Tibial nerve (tissue), 4 donors: Measurements from ENCODE around the gene ATAT1.

Experiments
- EP300 ChIP-seq, 2 donors: sonication (generic); formaldehyde crosslinking; IDR thresholded peaks; one replicate each; pipeline ENCODE4 v1.6.1; 2017; ENCODE audit warnings: antibody characterized with exemption in 2 of 2, mild to moderate bottlenecking in 1 of 2
- POLR2A ChIP-seq, 2 donors: fragments of 450-650 bp; IDR thresholded peaks; one replicate each; pipeline ENCODE4 v1.6.1; 2017; ENCODE audit warnings: antibody characterized with exemption in 2 of 2, mild to moderate bottlenecking in 2 of 2, moderate library complexity in 2 of 2
- TF ChIP-seq, protein P1 (sequence below), 5 experiments: fragments of 200-600 bp in 3 of 5; fragments of 450-650 bp in 2 of 5; sonication (generic) in 3 of 5; IDR thresholded peaks; one replicate each; pipeline ENCODE4 v1.5.1; 2016 to 2019; ENCODE audit warnings: antibody characterized with exemption in 5 of 5, mild to moderate bottlenecking in 3 of 5, moderate library complexity in 2 of 5

DNA sequence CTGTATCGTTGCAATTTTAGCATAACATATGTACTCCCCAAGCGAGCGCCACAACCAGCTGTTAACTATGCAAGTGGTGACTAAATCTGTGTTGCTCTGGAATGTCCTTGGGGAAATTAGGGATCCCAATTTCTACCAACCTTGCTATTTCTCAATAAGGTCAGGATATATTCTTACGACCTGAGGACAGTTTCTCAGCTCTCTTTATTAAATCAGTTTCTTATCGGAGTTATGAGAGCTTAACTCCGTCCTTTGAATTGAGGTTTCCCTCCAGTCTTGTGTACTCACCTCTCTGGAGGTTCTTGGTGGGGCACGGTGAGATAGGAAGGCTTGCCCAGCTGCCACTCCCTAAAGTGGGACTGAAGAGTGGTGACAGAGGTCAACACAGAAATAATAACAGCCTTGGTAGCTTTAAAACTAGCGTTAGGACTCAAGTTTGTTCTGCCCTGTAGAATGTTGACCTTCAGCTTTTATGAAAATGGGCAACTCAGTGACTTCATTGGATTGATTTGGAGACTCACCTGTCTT lies 8.3 kb upstream of the ATAT1 start:
- TF ChIP-seq, protein P1, sequence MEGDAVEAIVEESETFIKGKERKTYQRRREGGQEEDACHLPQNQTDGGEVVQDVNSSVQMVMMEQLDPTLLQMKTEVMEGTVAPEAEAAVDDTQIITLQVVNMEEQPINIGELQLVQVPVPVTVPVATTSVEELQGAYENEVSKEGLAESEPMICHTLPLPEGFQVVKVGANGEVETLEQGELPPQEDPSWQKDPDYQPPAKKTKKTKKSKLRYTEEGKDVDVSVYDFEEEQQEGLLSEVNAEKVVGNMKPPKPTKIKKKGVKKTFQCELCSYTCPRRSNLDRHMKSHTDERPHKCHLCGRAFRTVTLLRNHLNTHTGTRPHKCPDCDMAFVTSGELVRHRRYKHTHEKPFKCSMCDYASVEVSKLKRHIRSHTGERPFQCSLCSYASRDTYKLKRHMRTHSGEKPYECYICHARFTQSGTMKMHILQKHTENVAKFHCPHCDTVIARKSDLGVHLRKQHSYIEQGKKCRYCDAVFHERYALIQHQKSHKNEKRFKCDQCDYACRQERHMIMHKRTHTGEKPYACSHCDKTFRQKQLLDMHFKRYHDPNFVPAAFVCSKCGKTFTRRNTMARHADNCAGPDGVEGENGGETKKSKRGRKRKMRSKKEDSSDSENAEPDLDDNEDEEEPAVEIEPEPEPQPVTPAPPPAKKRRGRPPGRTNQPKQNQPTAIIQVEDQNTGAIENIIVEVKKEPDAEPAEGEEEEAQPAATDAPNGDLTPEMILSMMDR (IDR thresholded peaks at IDR 0.05), result no peak
- no peak for TF ChIP-seq EP300 (IDR thresholded peaks at IDR 0.05)
- TF ChIP-seq POLR2A (IDR thresholded peaks at IDR 0.05), result no peak
